Measurements from ENCODE around the gene ANKS4B.

- TF ChIP-seq EZH2 (IDR thresholded peaks at IDR 0.05; ENCODE audit: insufficient read depth, poor library complexity, severe bottlenecking) (no peak), EZH2phosphoT487 (IDR thresholded peaks at IDR 0.05; ENCODE audit: insufficient read depth, low read depth) (no peak)
Measured at GRCh38 chr16:21222495-21223337, 10.8 kb upstream of the ANKS4B start.
